ENCODE data around the gene DGCR6L.
"Not testable (repeated sequence)": the region's sequence is repeated elsewhere in the genome, so short reads cannot be mapped to it uniquely, and the experiment has no call there.

The DGCR6L gene

GRCh38 chr22:20284471-20285086, 35.3 kb downstream of the DGCR6L start:
- H3K4me3 ChIP-seq (ENCODE audit: low read depth, low read length), result no peak overlapping the region
- in situ Hi-C loops (cut with HindIII; ENCODE audit: low sequenced_read_pairs), result no loop called here
- no peak for DNase-seq (ENCODE audit: low read depth, low spot score)
- no peak for TF ChIP-seq CTCF (IDR thresholded peaks at IDR 0.05; ENCODE audit: low read depth, low read length)

- in situ Hi-C loops (cut with HindIII; ENCODE audit: low sequenced_read_pairs), result no loop called here
- no peak for DNase-seq (ENCODE audit: low read depth, low spot score)
- TF ChIP-seq CTCF (IDR thresholded peaks at IDR 0.05; ENCODE audit: low read depth, low read length), result no peak
- H3K4me3 ChIP-seq (ENCODE audit: low read depth, low read length), result no peak overlapping the region
Measured at GRCh38 chr22:20283674-20284066, 36.2 kb downstream of the DGCR6L start.

GRCh38 chr22:20282901-20283673, 36.8 kb downstream of the DGCR6L start:
- in situ Hi-C loops (cut with HindIII; ENCODE audit: low sequenced_read_pairs), result no loop called here
- H3K4me3 ChIP-seq (ENCODE audit: low read depth, low read length), result no peak overlapping the region
- TF ChIP-seq CTCF (IDR thresholded peaks at IDR 0.05; ENCODE audit: low read depth, low read length), result no peak
- DNase-seq (ENCODE audit: low read depth, low spot score), result no peak

GRCh38 chr22:20281891-20282290, 38.0 kb downstream of the DGCR6L start:
- no peak for DNase-seq (ENCODE audit: low read depth, low spot score)
- no peak overlapping the region for H3K4me3 ChIP-seq (ENCODE audit: low read depth, low read length)
- no peak for TF ChIP-seq CTCF (IDR thresholded peaks at IDR 0.05; ENCODE audit: low read depth, low read length)
- in situ Hi-C loops (cut with HindIII; ENCODE audit: low sequenced_read_pairs), result no loop called here

- in situ Hi-C loops (cut with HindIII; ENCODE audit: low sequenced_read_pairs); DNase-seq (ENCODE audit: low read depth, low spot score); H3K4me3 ChIP-seq (ENCODE audit: low read depth, low read length): not testable (repeated sequence)
Measured at GRCh38 chr22:20281473-20281872, 38.4 kb downstream of the DGCR6L start.

GRCh38 chr22:20280866-20281265, 39.0 kb downstream of the DGCR6L start:
- in situ Hi-C loops (cut with HindIII; ENCODE audit: low sequenced_read_pairs), result no loop called here
- no peak for DNase-seq (ENCODE audit: low read depth, low spot score)
- no peak overlapping the region for H3K4me3 ChIP-seq (ENCODE audit: low read depth, low read length)
- no peak for TF ChIP-seq CTCF (IDR thresholded peaks at IDR 0.05; ENCODE audit: low read depth, low read length)

- DNase-seq (ENCODE audit: low read depth, low spot score); H3K4me3 ChIP-seq (ENCODE audit: low read depth, low read length); in situ Hi-C loops (cut with HindIII; ENCODE audit: low sequenced_read_pairs): not testable (repeated sequence)
Measured at GRCh38 chr22:20280163-20280562, 39.7 kb downstream of the DGCR6L start.

Data from astrocyte of the spinal cord (primary cell).